A549 treated with RU486 at 1 μM for 4 hours (cell line): Measurements from ENCODE around the gene NFATC4. TPM values are rescaled to one million over a fixed set of nuclear protein-coding genes. Genes with fewer than 3 reads are reported as not detected.

ENCODE experiments used
- total RNA-seq: library from RNA; stranded (reverse); fragments of 200-300 nt; extraction: Qiagen RNA extraction; gene quantifications from 5 replicates; pipeline ENCODE4 v1.2.3, GENCODE V29; 2022; ENCODE audit warnings: low read depth

NFATC4 gene
- 0.29 to 0.67 TPM (median 0.47 TPM) in 4 of 5 replicates, not detected in the other for total RNA-seq

GRCh38 chr14:24367514-24368211 lies at the start of gene NFATC4:
Gene NFATC4 (plus strand): TSS chr14:24368184. CDS start chr14:24368341, 157 bp downstream.

GRCh38 chr14:24334431-24335291 lies 33.3 kb upstream of the NFATC4 start, which contains the start of gene ADCY4:
Gene ADCY4 (minus strand): TSS chr14:24335071. CDS start chr14:24334652, 419 bp downstream.

GRCh38 chr14:24339284-24340151 lies 28.5 kb upstream of the NFATC4 start, which contains the start of gene RIPK3:
Gene RIPK3 (minus strand): TSS chr14:24339991. CDS start chr14:24339826, 165 bp downstream.

GRCh38 chr14:24398653-24399446 lies 30.9 kb downstream of the NFATC4 start, which contains the start of gene NYNRIN:
Gene NYNRIN (plus strand): TSS chr14:24399003. CDS start chr14:24399247, 244 bp downstream.

Other genes with a start within 250 kb of the NFATC4 start
- 0.17 to 0.31 TPM in 2 of 5 replicates, not detected in the others for gene FITM1, start 237.5 kb upstream of the NFATC4 start, total RNA-seq
- 166 to 196 TPM (median 176 TPM) in 5 replicates for gene PSME1, start 232.0 kb upstream of the NFATC4 start, total RNA-seq
- gene EMC9, start 226.6 kb upstream of the NFATC4 start, total RNA-seq, result 45.0 to 65.7 TPM (median 61.1 TPM) in 5 replicates
- gene PSME2, start 221.6 kb upstream of the NFATC4 start, total RNA-seq, result 163 to 221 TPM (median 173 TPM) in 5 replicates
- 18.9 to 37.4 TPM (median 28.0 TPM) in 5 replicates for gene RNF31, start 220.7 kb upstream of the NFATC4 start, total RNA-seq
- gene IRF9, start 206.9 kb upstream of the NFATC4 start, total RNA-seq, result 14.5 to 20.9 TPM (median 16.8 TPM) in 5 replicates
- 4.0 to 5.5 TPM (median 5.1 TPM) in 5 replicates for gene REC8, start 196.1 kb upstream of the NFATC4 start, total RNA-seq
- 79.3 to 90.2 TPM (median 86.3 TPM) in 5 replicates for gene IPO4, start 179.4 kb upstream of the NFATC4 start, total RNA-seq
- gene TM9SF1, start 172.7 kb upstream of the NFATC4 start, total RNA-seq, result 63.2 to 70.0 TPM (median 67.6 TPM) in 5 replicates
- gene TSSK4, start 162.5 kb upstream of the NFATC4 start, total RNA-seq, result not detected in 5 replicates
- 71.9 to 101 TPM (median 93.0 TPM) in 5 replicates for gene CHMP4A, start 154.7 kb upstream of the NFATC4 start, total RNA-seq
- gene MDP1, start 152.1 kb upstream of the NFATC4 start, total RNA-seq, result 27.3 to 34.4 TPM (median 29.4 TPM) in 5 replicates
- gene NEDD8, start 135.8 kb upstream of the NFATC4 start, total RNA-seq, result 444 to 520 TPM (median 484 TPM) in 5 replicates
- 54.3 to 66.4 TPM (median 58.1 TPM) in 5 replicates for gene GMPR2, start 135.3 kb upstream of the NFATC4 start, total RNA-seq
- 34.2 to 38.2 TPM (median 36.6 TPM) in 5 replicates for gene TINF2, start 125.6 kb upstream of the NFATC4 start, total RNA-seq
- gene TGM1, start 105.0 kb upstream of the NFATC4 start, total RNA-seq, result 0.53 to 1.1 TPM (median 1.0 TPM) in 5 replicates
- 15.2 to 18.4 TPM (median 16.6 TPM) in 5 replicates for gene RABGGTA, start 96.6 kb upstream of the NFATC4 start, total RNA-seq
- 10.3 to 14.0 TPM (median 13.1 TPM) in 5 replicates for gene DHRS1, start 68.4 kb upstream of the NFATC4 start, total RNA-seq
- 13.7 to 17.0 TPM (median 16.6 TPM) in 5 replicates for gene NOP9, start 68.3 kb upstream of the NFATC4 start, total RNA-seq
- gene CIDEB, start 60.2 kb upstream of the NFATC4 start, total RNA-seq, result 0.15 to 1.00 TPM (median 0.20 TPM) in 5 replicates
- gene LTB4R2, start 58.0 kb upstream of the NFATC4 start, total RNA-seq, result 2.5 to 5.7 TPM (median 4.3 TPM) in 5 replicates
- 3.7 to 6.6 TPM (median 6.4 TPM) in 5 replicates for gene LTB4R, start 56.7 kb upstream of the NFATC4 start, total RNA-seq
- not detected in 5 replicates for gene ADCY4, start 33.1 kb upstream of the NFATC4 start, total RNA-seq
- not detected in 5 replicates for gene RIPK3, start 28.2 kb upstream of the NFATC4 start, total RNA-seq
- gene NYNRIN, start 30.8 kb downstream of the NFATC4 start, total RNA-seq, result 0.16 to 0.78 TPM (median 0.18 TPM) in 5 replicates
- gene CBLN3, start 61.5 kb downstream of the NFATC4 start, total RNA-seq, result 1.0 to 1.6 TPM (median 1.3 TPM) in 5 replicates
- gene KHNYN, start 61.8 kb downstream of the NFATC4 start, total RNA-seq, result 19.3 to 28.8 TPM (median 26.1 TPM) in 5 replicates
- 42.7 to 56.3 TPM (median 47.4 TPM) in 5 replicates for gene SDR39U1, start 74.6 kb downstream of the NFATC4 start, total RNA-seq
- not detected in 5 replicates for gene CMA1, start 140.1 kb downstream of the NFATC4 start, total RNA-seq
- not detected in 5 replicates for gene CTSG, start 208.1 kb downstream of the NFATC4 start, total RNA-seq
- gene GZMH, start 241.5 kb downstream of the NFATC4 start, total RNA-seq, result not detected in 5 replicates